SU-DHL-6 (cell line): ENCODE measurements around the gene MYB.

ENCODE experiments used
- EZH2phosphoT487 ChIP-seq: fragments of 200-600 bp; sonication (generic), shearing (Covaris generic); conservative IDR thresholded peaks from 2 replicates; pipeline ENCODE4 v1.6.1; 2018; ENCODE audit warnings: mild to moderate bottlenecking, antibody characterized with exemption, low read length, moderate library complexity, mixed read lengths
- TF ChIP-seq, protein P1 (sequence below): fragments of 200-600 bp; sonication (generic); IDR thresholded peaks from one replicate; pipeline ENCODE4 v1.5.1; 2017; ENCODE audit warnings: antibody characterized with exemption, mild to moderate bottlenecking, low read length, moderate library complexity; ENCODE audit not compliant: insufficient read depth, poor library complexity, severe bottlenecking

GRCh38 chr6:135217663-135218062 lies 36.6 kb downstream of the MYB start:
- TF ChIP-seq, protein P1, sequence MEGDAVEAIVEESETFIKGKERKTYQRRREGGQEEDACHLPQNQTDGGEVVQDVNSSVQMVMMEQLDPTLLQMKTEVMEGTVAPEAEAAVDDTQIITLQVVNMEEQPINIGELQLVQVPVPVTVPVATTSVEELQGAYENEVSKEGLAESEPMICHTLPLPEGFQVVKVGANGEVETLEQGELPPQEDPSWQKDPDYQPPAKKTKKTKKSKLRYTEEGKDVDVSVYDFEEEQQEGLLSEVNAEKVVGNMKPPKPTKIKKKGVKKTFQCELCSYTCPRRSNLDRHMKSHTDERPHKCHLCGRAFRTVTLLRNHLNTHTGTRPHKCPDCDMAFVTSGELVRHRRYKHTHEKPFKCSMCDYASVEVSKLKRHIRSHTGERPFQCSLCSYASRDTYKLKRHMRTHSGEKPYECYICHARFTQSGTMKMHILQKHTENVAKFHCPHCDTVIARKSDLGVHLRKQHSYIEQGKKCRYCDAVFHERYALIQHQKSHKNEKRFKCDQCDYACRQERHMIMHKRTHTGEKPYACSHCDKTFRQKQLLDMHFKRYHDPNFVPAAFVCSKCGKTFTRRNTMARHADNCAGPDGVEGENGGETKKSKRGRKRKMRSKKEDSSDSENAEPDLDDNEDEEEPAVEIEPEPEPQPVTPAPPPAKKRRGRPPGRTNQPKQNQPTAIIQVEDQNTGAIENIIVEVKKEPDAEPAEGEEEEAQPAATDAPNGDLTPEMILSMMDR = no peak
- no peak for TF ChIP-seq EZH2phosphoT487
